ENCODE measurements around the gene SIPA1. TPM values are rescaled to one million over a fixed set of nuclear protein-coding genes. Genes with fewer than 3 reads are reported as not detected.
A peak's percentile ranks its signal among the peaks of the same experiment; 100 is the strongest.

The SIPA1 gene
- total and polyA plus RNA-seq, 9 of the 15 experiments (the other 6 are each of a cell fraction or from before 2014, with no cell fraction given), result 0.25 to 85.8 (median 16.8) TPM

DNA sequence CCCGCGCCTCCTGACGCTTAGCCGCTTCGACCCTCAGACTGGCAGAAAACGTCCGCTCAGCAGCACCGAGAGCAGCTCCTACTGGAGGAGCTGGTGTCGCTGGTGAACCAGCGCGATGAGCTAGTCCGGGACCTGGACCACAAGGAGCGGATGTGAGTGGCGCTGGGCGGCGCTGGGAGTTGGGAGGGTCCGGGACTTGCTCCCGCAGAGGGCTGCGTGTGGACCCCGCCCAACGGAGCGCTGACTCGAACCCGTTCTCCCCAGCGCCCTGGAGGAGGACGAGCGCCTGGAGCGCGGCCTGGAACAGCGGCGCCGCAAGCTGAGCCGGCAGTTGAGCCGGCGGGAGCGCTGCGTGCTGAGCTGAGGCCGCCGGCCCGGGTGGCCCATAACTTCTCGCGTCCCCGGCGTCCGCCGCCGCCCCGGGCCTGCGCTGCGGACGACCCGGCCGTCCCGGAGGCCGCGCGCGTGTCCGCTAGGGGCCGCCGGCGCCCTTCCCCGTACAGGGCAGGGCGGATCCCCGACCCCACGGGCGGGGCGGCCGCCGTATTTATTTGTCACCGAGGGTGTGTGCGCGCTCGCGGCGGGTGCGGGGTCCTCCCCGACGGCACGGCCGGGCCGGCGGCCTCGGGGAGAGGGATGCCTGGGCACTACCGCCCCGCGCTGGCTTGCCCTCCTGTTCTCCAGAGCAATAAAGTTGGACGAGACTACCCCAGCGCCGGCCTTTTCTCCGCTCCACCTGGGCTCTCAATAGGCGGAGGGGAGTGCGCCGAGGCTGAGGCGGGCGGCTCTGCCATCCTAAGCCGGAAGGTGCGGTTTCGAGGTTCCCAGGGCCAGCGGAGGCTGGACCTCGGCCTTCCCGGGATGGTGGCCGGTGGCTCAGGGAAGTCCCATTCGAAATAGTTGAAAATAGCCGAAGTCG is 45.7 kb upstream of the SIPA1 start:
- peaks cover 22 to 62% of the 10 kb centered on the region in 2 experiments for H3K4me1 ChIP-seq (replicated peaks in 1 of 2; ENCODE audit: control insufficient read depth in 2 of 2, insufficient read depth in 2 of 2, low read length in 2 of 2)
- ATAC-seq (no peak), FAIRE-seq (no peak), DNase-seq (ENCODE audit: extremely low read depth in 1 of 4, low spot score in 3 of 4) (no peak)
- H3K4me3 ChIP-seq, result no peak overlapping the region
- intact Hi-C loops (cut with micrococcal nuclease) (no loop called here), in situ Hi-C loops (cut with MboI) (no loop called here)
- H3K27me3 ChIP-seq (ENCODE audit: control insufficient read depth in 2 of 2, insufficient read depth in 2 of 2, low read length in 2 of 2), result no peaks in the 10 kb centered on the region
- peaks cover 4% of the 10 kb centered on the region for H3K9me1 ChIP-seq (ENCODE audit: control insufficient read depth, insufficient read depth, low read length)
- BruUV-seq (replicated peaks), result TSS peak; percentile 45
- POLR2A ChIA-PET, result interaction anchor here (0.8 to 2.4 kb wide), 5 partner anchors 8 to 93 kb away, joined by 3 to 10 read pairs (median 5); partner anchors contain the start of gene MALAT1
- peaks cover 39% of the 10 kb centered on the region; the same call in 2 of the 3 replicates for H3K36me3 ChIP-seq (ENCODE audit: control insufficient read depth, insufficient read depth, low read length)
- no peak overlapping the region for H3K9ac ChIP-seq (ENCODE audit: insufficient read depth in 1 of 2, low read depth in 2 of 2, low read length in 2 of 2)
- no peak overlapping the region for H3K27ac ChIP-seq (ENCODE audit: extremely low read depth, low read depth, low read length)
- TF ChIP-seq, protein P1, sequence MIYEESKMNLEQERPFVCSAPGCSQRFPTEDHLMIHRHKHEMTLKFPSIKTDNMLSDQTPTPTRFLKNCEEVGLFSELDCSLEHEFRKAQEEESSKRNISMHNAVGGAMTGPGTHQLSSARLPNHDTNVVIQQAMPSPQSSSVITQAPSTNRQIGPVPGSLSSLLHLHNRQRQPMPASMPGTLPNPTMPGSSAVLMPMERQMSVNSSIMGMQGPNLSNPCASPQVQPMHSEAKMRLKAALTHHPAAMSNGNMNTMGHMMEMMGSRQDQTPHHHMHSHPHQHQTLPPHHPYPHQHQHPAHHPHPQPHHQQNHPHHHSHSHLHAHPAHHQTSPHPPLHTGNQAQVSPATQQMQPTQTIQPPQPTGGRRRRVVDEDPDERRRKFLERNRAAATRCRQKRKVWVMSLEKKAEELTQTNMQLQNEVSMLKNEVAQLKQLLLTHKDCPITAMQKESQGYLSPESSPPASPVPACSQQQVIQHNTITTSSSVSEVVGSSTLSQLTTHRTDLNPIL (CRISPR knock-in tag; IDR thresholded peaks at IDR 0.05), result no peak
- TF ChIP-seq POLR2G (IDR thresholded peaks at IDR 0.05; ENCODE audit: low read depth, low read length) (peak; percentile 27; the same call in 1 of the 2 replicates), KAT7 (CRISPR knock-in tag; IDR thresholded peaks at IDR 0.05; ENCODE audit: borderline replicate concordance) (no peak), NFXL1 (CRISPR knock-in tag; IDR thresholded peaks at IDR 0.05) (no peak), RBFOX2 (IDR thresholded peaks at IDR 0.05; ENCODE audit: low read depth, low read length) (peak; percentile 47), ZNF316 (IDR thresholded peaks at IDR 0.05) (peak; percentile 27; the same call in 1 of the 2 replicates)
- TF ChIP-seq, protein P2, sequence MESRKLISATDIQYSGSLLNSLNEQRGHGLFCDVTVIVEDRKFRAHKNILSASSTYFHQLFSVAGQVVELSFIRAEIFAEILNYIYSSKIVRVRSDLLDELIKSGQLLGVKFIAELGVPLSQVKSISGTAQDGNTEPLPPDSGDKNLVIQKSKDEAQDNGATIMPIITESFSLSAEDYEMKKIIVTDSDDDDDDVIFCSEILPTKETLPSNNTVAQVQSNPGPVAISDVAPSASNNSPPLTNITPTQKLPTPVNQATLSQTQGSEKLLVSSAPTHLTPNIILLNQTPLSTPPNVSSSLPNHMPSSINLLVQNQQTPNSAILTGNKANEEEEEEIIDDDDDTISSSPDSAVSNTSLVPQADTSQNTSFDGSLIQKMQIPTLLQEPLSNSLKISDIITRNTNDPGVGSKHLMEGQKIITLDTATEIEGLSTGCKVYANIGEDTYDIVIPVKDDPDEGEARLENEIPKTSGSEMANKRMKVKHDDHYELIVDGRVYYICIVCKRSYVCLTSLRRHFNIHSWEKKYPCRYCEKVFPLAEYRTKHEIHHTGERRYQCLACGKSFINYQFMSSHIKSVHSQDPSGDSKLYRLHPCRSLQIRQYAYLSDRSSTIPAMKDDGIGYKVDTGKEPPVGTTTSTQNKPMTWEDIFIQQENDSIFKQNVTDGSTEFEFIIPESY (CRISPR knock-in tag; IDR thresholded peaks at IDR 0.05), result peak; percentile 62; the same call in 1 of the 2 replicates
- no peaks in the 10 kb centered on the region for H3K9me3 ChIP-seq (replicated peaks; ENCODE audit: control insufficient read depth, insufficient read depth, low read depth, low read length)
- no peak overlapping the region for H3K4me2 ChIP-seq (ENCODE audit: insufficient read depth, low read length)
- H3K79me2 ChIP-seq (ENCODE audit: control insufficient read depth, insufficient read depth, low read length), result peaks cover 3% of the 10 kb centered on the region; the same call in 1 of the 3 replicates
- CTCF ChIA-PET (ENCODE audit: low intra/inter-chr PET ratio), result no interaction called here
- WGBS (ENCODE audit: insufficient coverage, low coverage, missing lambda C conversion rate), result 95% methylated on average over 26 of the region's 106 CpGs
- H2AFZ ChIP-seq (ENCODE audit: low read depth, low read length), result no peak overlapping the region
- H4K20me1 ChIP-seq (replicated peaks; ENCODE audit: control insufficient read depth, insufficient read depth, low read length), result 0 out of 2 replicates have a peak, but pooled peaks cover 4% of the 10 kb centered on the region
